Measurements from ENCODE around the gene COL5A1.

COL5A1 gene

GRCh38 chr9:134867917-134868750 lies 226.5 kb downstream of the COL5A1 start:
- no peak for DNase-seq

- no peak for DNase-seq
Observed at GRCh38 chr9:134868751-134869553, 227.3 kb downstream of the COL5A1 start.

GRCh38 chr9:134869554-134870300 lies 228.1 kb downstream of the COL5A1 start:
- no peak for DNase-seq

GRCh38 chr9:134870301-134870694 lies 228.7 kb downstream of the COL5A1 start:
- no peak for DNase-seq

- DNase-seq: no peak
Observed at GRCh38 chr9:134870746-134871662, 229.4 kb downstream of the COL5A1 start.

- DNase-seq: no peak
Observed at GRCh38 chr9:134871697-134872340, 230.2 kb downstream of the COL5A1 start.

- no peak for DNase-seq
Observed at GRCh38 chr9:134872482-134873231, 231.1 kb downstream of the COL5A1 start.

GRCh38 chr9:134875371-134875770 lies 233.8 kb downstream of the COL5A1 start:
- no peak for DNase-seq

GRCh38 chr9:134877541-134877940 lies 235.9 kb downstream of the COL5A1 start:
- no peak for DNase-seq

- no peak for DNase-seq
Observed at GRCh38 chr9:134879664-134880483, 238.3 kb downstream of the COL5A1 start.

- no peak for DNase-seq
Observed at GRCh38 chr9:134880484-134881312, 239.1 kb downstream of the COL5A1 start, which contains the start of gene FCN2. Gene FCN2, plus strand, starts transcription at chr9:134880810. Its CDS starts 12 bp downstream, at chr9:134880822.

GRCh38 chr9:134881313-134881670 lies 239.7 kb downstream of the COL5A1 start:
- no peak for DNase-seq

- no peak for DNase-seq
Observed at GRCh38 chr9:134882204-134882785, 240.7 kb downstream of the COL5A1 start.

GRCh38 chr9:134883040-134883782 lies 241.6 kb downstream of the COL5A1 start:
- DNase-seq: no peak

GRCh38 chr9:134884492-134884891 lies 242.9 kb downstream of the COL5A1 start:
- no peak for DNase-seq

- DNase-seq: no peak
Observed at GRCh38 chr9:134885001-134885678, 243.5 kb downstream of the COL5A1 start.
